ENCODE results near the gene ANKRD55. TPM values are rescaled to one million over a fixed set of nuclear protein-coding genes. Genes with fewer than 3 reads are reported as not detected.
A peak's percentile ranks its signal among the peaks of the same experiment; 100 is the strongest.

Gene ANKRD55
- total and polyA plus RNA-seq, 2 donors (not counting 3 experiments of a cell fraction or from before 2014, with no cell fraction given), result 1.4 to 2.1 TPM

DNA sequence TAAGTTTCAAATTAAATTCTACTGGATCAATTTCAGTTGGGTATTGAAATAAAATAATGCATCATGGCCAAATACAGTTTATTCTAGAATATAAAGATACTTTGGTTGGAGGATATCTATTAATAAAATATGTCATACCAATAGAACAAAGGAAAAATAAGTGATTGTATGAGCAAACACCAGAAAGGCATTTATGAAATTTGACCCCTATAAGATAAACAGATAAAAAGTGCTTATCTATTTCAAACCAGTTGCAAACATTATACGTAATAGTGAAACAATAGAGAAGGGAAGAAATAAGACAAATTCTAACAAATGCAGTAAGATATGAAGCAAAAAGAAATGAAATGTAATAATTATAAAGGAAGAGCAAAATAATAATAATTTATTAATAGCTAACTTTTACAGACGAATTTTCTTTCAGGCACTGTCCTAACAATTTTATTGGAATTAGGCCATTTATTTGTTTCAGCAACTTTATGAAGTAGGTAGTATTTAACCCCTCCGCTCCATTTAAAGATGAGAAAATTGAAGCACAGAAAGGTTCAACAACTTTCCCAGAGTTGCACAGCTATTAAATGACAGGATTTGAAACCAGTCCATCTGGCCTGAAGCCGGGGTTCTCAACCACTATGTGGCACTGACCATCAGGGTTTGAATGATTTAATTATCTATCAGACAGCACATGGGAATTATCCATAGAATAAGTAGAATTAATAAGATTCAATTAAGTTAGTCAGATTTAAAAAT is 20.8 kb downstream of the ANKRD55 start:
- dilution Hi-C loops (cut with MboI; ENCODE audit: extremely low pct_ligation_motif_present, low sequenced_read_pairs), result no loop called here
- DNase-seq (ENCODE audit: low read depth, low spot score), result peak; percentile 73
- CTCF ChIA-PET, result interaction anchor here (0.7 to 2.2 kb wide), 4 partner anchors 11 to 626 kb away, joined by 4 to 8 read pairs (median 5); no protein-coding TSS in a partner anchor
- POLR2A ChIA-PET, result no interaction called here
- BruUV-seq (replicated peaks), result no TSS peak
- FAIRE-seq, result no peak
- H3K79me2 ChIP-seq (ENCODE audit: control insufficient read depth, insufficient read depth, low read length), result no peaks in the 10 kb centered on the region
- intact Hi-C loops (cut with micrococcal nuclease), result loop anchor here (5.0 kb wide), 2 partner anchors 55 to 605 kb away; partner anchors contain the start of gene MAP3K1
- no peaks in the 10 kb centered on the region for H4K20me1 ChIP-seq (replicated peaks; ENCODE audit: control insufficient read depth, extremely low read depth, insufficient read depth, low read length)
- peak overlapping the region; percentile 67 for H3K9ac ChIP-seq (replicated peaks; ENCODE audit: extremely low read depth, insufficient read depth, low read length)
- peak overlapping the region; percentile 45 for H3K4me2 ChIP-seq (ENCODE audit: insufficient read depth, low read length)
- peak overlapping the region; percentile 83 for H3K27ac ChIP-seq (ENCODE audit: insufficient read depth, low read depth, low read length)
- H3K9me3 ChIP-seq (replicated peaks; ENCODE audit: control insufficient read depth, insufficient read depth, low read length), result no peaks in the 10 kb centered on the region
- TF ChIP-seq JUN (IDR thresholded peaks at IDR 0.05; ENCODE audit: borderline replicate concordance, insufficient read depth, insufficient read length, low read depth) (peak; percentile 12), MAX (IDR thresholded peaks at IDR 0.05; ENCODE audit: insufficient read depth, insufficient read length) (no peak), MYC (IDR thresholded peaks at IDR 0.05; ENCODE audit: low read depth, low read length) (no peak), EZH2 (IDR thresholded peaks at IDR 0.05; ENCODE audit: borderline replicate concordance, low read depth, low read length, severe bottlenecking) (no peak), GATA2 (IDR thresholded peaks at IDR 0.05; ENCODE audit: insufficient read depth, insufficient read length, low read depth, low read length) (peak; percentile 71), POLR2A (IDR thresholded peaks at IDR 0.05; ENCODE audit: low read depth, low read length) (no peak), FOS (IDR thresholded peaks at IDR 0.05; ENCODE audit: borderline replicate concordance, insufficient read depth, low read length) (no peak), POLR2AphosphoS5 (IDR thresholded peaks at IDR 0.05; ENCODE audit: insufficient read depth, low read depth, low read length) (no peak)
- TF ChIP-seq, protein P1, sequence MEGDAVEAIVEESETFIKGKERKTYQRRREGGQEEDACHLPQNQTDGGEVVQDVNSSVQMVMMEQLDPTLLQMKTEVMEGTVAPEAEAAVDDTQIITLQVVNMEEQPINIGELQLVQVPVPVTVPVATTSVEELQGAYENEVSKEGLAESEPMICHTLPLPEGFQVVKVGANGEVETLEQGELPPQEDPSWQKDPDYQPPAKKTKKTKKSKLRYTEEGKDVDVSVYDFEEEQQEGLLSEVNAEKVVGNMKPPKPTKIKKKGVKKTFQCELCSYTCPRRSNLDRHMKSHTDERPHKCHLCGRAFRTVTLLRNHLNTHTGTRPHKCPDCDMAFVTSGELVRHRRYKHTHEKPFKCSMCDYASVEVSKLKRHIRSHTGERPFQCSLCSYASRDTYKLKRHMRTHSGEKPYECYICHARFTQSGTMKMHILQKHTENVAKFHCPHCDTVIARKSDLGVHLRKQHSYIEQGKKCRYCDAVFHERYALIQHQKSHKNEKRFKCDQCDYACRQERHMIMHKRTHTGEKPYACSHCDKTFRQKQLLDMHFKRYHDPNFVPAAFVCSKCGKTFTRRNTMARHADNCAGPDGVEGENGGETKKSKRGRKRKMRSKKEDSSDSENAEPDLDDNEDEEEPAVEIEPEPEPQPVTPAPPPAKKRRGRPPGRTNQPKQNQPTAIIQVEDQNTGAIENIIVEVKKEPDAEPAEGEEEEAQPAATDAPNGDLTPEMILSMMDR (IDR thresholded peaks at IDR 0.05; ENCODE audit: extremely low read depth in 1 of 2, insufficient read depth in 1 of 2, low read depth in 1 of 2, low read length in 2 of 2), result no peak
- no peaks in the 10 kb centered on the region for H3K9me1 ChIP-seq (replicated peaks; ENCODE audit: control insufficient read depth, extremely low read depth, insufficient read depth, low read length)
- H3K27me3 ChIP-seq (ENCODE audit: control insufficient read depth in 2 of 2, insufficient read depth in 2 of 2, low read length in 2 of 2), result no peaks in the 10 kb centered on the region
- no peak overlapping the region for H2AFZ ChIP-seq (ENCODE audit: low read depth, low read length)
- peaks cover 33% of the 10 kb centered on the region for H3K4me1 ChIP-seq (ENCODE audit: control insufficient read depth, extremely low read depth, insufficient read depth, low read length)
- H3K36me3 ChIP-seq (ENCODE audit: control insufficient read depth in 2 of 2, extremely low read depth in 1 of 2, insufficient read depth in 2 of 2, low read length in 2 of 2), result no peaks in the 10 kb centered on the region
- no peak overlapping the region for H3K4me3 ChIP-seq (replicated peaks in 1 of 3; ENCODE audit: insufficient read depth in 1 of 3, low read depth in 1 of 3, low read length in 3 of 3)

Data from endothelial cell of umbilical vein (primary cell).